ENCODE measurements around the gene TPPP3.
"Not testable (repeated sequence)": the region's sequence is repeated elsewhere in the genome, so short reads cannot be mapped to it uniquely, and the experiment has no call there.

TPPP3 gene

DNA sequence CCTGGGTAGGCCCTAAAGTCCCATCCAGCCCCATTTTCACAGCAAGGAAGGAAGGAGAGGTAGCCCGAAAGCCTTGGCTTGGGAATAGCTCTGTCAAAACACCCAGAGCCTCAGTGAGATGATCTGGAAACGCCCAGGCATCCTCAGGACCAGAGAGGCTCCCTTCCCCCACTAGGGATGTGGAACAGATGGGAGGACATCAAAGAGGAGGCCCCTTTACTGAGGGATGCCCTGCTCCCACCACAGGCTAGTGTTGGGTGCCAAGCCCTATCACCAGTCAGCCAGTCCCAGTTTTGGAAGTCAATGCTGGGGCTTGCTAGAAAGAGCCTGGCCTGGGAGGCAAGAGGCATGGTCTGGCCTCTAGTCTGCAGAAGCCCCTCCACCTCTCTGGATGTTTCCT is 4.7 kb downstream of the TPPP3 start:
- no peak for DNase-seq

GRCh38 chr16:67388191-67388590 is 5.1 kb downstream of the TPPP3 start:
- DNase-seq = no peak

- no peak for DNase-seq
These were observed 5.7 kb downstream of the TPPP3 start for GRCh38 chr16:67387479-67388079.

DNA sequence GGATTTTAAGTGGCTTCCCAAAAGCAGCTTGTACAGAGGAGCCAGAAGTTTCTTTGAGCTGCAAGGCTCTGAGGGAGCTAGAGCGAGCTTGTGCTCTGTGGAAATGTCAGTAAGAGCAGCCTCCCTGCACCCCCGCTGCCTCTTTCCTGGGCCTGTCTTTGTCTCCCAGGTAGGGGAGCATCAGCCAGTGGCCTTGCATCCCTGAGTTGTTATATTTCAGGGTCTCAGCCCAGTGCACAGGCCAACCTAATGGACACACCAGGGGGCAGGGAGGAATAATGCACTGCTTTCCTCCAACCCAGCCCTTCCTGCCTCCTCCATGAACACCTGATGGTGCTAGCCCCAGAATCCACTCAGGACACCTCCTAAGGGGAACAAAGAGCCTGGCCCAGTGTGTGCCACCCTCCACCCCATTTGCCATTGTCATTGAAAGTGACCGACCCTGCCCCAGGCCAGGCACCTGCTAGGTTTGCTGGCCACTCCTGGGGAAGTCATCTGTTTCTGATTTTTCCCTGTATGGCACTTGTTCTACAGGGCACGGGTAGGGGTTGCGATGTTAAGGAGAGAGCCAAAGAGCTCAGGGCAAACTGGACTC is 6.3 kb downstream of the TPPP3 start:
- no peak for DNase-seq

DNA sequence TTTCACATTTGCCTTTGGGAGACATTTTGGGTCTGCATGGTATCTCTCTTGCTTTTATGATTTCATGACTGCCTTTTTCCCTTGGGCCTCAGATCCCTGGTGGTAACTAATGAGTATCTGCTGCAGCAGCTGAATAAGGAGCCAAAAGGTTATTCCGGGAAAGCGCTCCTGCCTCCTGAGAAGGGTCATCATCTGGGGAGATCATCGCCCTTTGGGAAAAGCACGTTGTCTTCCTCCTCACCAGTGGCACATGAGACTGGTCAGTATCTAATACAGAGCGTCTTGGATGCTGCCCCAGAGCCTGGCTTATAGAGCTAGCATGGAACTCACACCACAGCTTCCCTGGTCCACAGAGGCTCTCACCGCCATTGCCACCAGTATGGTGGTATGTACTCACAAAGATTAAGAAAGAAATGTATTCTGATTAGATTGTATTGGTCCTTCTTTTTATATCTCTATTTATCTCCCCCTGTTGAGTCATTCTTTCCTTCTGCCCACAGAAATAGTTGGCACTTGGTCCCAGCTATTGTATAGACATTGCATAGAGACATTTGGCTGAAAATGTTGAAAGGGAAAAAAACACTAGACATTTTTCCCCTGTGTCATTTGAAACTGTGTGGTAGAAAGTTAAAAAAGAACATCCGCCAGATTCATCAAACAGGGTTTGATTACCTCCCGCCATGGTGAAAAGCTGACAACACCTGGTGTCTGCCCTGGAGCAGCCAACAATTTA is 8.4 kb downstream of the TPPP3 start:
- peak; percentile 14 for DNase-seq

DNA sequence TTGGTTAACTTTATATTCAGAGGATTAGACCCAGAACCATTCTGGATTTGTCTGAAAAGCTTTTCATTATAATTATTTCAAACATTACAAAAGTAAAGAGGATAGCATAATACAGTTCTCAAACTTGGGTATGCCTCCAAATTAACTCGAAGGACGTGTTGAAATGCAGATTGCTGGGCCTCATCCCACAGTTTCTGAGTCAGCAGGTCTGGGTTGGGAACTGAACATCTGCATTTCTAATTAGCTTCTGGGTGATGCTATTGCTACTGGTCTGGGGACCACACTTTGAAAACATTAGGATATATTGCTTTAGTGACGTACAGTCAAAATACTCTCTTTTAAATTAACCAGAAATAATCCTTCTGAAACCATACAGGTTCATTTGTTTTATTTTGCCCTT is 10.0 kb downstream of the TPPP3 start:
- no peak for DNase-seq

DNA sequence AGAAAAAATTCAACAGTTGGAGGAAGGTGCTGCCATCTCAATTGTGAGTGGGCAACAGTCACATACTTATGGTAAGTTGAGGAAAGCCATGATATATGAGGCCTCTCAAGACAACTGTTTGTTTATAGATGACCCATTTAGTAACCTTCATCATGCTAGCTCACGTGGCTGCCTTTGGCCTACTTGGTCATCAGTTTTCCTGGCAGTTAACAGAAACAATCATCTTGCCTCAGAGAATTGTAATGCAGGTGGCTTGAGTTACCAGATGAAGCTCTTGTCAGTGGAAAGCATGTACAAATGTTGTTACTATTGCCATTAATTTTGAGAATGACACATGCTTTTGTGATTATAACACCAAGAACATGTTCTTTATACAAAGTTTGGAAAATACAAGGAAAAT is 14.7 kb downstream of the TPPP3 start:
- DNase-seq = no peak

DNA sequence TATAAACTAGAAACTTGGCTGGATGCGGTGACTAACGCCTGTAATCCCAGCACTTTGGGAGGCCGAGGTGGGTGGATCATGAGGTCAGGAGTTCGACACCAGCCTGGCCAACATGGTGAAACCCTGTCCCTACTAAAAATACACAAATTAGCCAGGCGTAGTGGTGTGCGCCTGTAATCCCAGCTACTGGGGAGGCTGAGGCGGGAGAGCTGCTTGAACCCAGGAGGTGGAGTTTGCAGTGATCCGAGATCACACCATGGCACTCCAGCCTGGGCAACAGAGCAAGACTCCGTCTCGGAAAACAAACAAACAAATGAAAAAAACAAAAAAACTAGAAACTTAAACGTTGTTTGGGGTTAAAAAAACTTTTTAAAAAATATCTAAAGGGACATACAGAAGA is 17.3 kb downstream of the TPPP3 start:
- not testable (repeated sequence) for DNase-seq

DNA sequence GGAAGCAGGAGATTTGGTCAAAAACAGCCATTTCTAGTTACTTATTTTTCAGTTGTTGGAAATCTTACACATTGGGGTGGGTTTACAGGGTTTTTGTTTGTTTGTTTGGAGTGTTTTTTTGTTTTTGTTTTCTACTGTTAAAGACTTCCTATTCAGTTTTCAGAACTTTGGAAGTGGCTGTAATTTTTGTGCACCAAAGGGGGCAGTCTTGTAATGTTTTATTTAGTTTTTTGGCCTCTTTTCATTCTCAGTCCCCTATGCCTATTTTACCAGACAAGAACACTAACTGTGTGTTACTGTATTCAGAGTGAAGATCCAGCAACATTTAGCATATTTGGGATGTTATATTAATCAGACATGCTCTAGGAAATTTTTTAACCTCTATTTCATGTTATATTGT is 20.6 kb downstream of the TPPP3 start:
- DNase-seq = peak; percentile 29

- DNase-seq = no peak
These were observed 22.6 kb downstream of the TPPP3 start for GRCh38 chr16:67370661-67371060.

DNA sequence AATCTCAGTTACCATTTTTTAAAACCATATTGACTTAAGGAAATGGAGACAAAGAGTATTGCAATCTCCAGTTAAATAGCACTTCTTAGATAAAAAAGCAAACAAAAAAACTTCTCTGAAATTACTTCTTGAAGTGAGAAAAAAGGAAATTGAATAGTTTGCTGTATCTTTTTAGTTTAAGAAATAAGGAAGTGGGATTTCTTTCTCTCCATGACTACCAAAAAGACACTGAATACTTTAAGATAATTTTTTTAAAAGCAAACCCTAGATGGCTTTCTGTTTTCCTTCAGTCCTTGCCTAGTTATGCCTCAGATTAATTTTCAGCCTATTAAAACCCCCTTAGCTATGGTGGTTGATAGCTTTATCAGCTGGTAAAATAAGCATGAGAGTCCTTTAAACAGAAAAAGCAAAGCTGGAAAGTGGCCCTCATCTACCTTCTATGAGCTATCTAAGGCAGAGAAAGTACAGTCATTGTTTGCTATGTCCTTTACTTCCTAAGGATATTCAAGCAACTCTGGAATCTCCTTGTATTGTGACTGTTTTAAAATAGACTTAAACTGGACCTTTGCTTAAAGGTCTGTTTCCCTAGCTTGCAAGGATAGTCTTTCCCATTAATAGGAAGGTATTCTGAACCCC is 28.6 kb downstream of the TPPP3 start:
- no peak for DNase-seq

DNA sequence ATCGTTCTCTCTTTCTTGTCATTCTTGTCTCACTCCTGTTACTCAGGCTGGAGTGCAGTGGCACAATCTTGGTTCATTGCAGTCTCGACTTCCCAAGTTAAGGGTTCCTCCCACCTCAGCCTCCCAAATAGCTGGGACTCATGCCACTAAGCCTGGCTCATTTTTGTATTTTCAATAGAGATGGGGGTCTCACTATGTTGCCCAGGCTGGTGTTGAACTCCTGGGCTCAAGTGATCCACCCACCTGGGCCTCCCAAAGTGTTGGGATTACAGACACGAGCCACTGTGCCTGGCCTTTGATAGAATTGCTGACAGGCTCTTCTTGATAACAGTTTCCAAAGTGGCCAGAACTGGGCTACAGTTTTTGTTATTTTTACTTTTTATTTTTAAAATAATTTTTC is 32.3 kb downstream of the TPPP3 start:
- no peak for DNase-seq

DNA sequence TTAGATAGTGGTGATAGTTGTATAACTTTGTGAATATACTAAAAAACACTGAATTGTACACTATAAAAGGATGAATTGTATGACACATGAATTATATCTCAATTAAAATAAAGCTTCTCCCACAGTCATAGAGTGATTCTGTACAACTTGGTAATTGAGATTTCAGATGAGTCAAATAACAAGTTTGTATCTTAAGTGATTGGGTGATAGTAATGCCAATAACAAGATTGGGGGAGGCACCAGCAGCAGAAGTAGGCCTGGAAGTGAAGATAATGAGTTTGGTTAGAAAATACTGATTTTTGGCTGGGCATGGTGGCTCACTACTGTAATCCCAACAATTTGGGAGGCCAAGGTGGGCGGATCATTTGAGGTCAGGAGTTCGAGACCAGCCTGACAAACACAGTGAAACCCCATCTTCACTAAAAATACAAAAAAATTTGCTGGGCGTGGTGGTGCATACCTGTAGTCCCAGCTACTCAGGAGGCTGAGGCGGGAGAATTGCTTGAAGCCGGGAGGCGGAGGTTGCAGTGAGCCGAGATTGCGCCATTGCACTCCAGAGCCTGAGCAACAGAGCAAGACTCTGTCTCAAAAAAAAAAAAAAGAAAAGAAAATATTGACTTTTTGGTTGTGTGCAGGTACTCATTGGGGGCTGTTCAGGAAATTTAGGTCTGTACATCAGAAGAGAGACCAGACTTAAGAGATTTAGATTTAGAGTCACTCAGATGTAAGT is 33.6 kb downstream of the TPPP3 start:
- DNase-seq = not testable (repeated sequence)

DNA sequence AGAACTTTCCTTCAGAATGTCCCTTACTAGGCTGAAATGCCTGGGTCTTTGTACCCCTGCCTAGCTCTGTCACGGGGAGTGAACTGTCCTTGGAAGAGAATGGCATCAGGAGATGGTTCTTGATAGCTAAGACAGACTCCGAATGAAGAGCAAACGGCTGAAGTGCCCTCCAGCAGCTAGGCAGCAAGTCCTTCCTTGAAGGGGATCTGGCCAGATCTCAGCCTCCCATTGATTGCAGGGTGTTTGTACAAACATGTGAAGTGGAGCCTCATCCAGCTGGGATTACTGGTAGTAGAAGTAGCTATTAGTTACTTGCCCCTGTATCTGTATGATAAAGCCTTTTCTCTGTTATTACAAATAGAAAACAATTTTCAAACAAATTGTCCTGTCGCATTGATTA is 35.7 kb downstream of the TPPP3 start:
- DNase-seq = no peak

DNA sequence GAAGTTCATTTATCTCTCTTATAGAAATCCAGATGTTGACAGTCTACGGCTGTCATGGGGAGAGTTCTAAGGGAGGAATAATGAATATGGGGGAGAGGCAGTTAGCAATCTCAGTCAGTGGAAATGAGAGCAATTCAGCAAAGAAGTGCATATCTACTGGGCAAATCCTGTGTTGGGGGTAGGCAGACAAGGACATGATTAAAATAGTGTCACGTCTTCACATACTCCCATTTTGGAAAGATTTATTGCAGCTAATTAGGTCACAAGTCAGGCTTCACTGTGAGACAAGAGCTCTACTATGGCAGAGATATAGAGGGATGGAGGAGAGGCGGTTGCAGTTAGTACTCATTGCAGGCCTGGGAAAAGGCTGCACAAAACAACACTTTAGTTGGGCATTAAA is 36.9 kb downstream of the TPPP3 start:
- no peak for DNase-seq

DNA sequence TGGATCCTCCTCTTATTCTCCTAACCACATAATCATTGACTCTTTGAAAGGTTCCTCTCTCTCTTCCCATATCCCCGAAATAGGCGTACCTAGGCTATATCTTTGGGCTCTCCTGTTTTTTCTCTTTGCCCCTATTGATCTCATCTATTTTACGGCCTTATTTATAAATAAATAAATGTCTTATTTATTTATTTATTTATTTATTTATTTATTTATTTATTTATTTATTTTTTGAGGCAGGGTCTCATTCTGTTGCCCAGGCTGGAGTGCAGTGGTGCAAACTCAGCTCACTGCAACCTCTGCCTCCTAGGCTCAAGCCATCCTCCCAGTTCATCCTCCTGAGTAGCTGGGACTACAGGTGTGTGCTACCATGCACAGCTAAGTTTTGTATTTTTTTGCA is 40.8 kb downstream of the TPPP3 start:
- not testable (repeated sequence) for DNase-seq

DNA sequence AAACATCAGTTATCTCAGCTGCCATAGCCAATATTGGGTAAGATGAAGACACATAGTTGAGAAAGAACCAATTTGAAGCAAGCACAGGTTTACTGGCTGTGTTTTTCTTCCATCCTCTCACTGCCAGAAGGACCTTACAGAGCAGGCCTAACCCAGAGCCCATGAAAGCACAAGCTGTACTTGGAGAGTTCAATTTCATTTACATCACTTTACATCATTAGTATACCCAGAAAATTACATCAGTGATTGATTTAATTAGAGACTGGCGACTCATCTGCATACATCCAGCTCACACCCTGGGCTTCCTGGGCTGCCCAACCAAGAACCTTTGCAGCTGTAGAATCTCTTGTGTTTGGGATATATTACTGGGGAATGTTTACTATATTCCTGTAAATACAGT is 43.0 kb downstream of the TPPP3 start:
- DNase-seq = no peak

DNA sequence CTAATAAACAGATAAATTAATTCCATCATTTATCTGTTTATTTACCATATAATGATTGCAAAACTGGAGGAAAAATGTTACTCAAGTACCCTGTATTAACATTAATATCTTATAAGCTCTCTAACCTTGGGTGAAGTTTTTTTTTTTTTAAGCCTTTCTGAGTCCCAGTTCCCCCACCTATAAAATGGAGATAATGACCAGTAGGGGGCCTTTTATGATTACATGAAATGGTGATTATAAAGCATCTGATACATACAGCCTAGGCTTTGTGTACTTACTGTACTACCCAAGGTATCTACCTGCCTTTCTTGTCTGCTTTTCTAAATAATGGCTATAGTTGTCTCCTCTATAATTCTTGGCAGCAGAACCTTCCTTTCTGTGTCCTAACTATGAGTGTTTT is 44.1 kb downstream of the TPPP3 start:
- DNase-seq = peak; percentile 43

DNA sequence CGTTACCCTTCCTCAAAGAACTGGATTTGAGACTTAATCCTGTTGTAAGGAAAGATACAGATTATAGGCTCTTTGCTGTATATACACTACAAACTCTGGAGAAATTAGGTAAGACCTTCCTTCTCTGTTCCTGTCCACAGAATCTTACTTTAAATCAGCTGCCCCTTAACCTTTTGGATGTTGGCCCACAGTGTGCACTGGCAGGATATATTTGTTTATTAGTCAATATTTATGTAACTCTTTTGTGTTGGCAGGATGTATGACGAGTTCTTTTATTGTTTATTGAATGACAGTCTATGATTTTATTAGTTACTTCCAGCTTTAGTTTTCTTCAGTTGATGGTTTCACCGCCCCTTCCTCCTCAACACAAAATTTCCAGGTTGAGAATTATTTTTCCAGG is 47.0 kb downstream of the TPPP3 start:
- no peak for DNase-seq

DNA sequence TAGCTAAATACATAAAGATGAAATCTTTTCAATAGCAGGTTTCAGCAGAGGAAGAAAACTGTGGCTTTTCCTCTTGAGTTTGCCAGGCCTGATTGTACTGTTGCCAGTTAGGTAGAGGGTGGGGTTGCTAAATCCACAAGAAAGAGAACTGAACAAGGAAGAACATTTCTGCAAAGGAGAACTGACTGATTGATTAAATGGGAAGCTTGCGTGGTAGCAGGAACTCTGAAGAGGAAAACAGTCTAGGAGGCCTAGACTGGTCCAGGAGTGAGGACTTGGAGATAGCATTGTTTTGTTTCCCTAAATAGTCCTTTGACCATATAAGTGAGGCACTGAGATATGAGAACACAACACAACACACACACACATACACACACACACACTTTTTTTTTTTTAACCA is 47.9 kb downstream of the TPPP3 start:
- DNase-seq = no peak

DNA sequence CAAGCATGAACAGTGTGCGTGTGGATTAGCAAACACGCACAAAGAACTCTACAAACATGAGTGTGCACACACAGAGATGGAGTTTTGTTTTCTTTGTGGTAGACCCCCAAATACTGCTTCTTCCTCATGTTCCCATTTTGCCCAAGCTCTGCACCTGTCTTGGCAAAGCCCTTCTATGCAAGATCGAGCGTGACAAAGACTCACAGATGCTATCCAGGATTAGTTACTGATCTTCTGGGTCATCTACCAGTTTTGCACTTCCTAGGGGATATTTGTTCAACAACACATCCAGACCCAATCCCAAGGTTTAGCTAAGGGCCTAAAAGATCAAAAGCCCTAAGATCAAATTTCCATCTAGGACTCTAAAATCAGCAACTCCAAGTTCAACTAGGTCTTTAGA is 50.7 kb downstream of the TPPP3 start:
- DNase-seq = no peak

DNA sequence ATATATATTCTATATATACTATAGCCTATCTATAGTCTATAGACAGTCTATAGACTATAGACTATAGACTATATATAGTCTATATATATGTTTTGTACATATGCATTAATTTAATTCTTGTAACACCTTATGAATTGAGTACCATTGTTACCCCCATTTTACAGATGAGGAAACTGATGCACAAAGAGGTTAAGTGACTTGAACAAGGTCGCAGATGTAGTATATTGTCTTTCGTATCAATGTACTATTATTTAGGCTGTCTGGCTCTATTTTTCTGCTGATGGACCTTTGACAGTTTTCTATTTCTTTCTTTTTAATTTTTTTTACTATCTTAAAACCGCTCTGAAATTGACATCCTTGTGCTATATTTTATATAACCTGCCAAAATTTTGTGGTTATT is 52.0 kb downstream of the TPPP3 start:
- no peak for DNase-seq

Data from fibroblast of skin of scalp (primary cell).